ENCODE results near the gene MMRN2.
"Not testable (repeated sequence)": the region's sequence is repeated elsewhere in the genome, so short reads cannot be mapped to it uniquely, and the experiment has no call there.

The MMRN2 gene

GRCh38 chr10:86981716-86982115 is 24.3 kb upstream of the MMRN2 start:
- H3K27ac ChIP-seq = no peak overlapping the region

GRCh38 chr10:86981020-86981419 is 23.6 kb upstream of the MMRN2 start:
- not testable (repeated sequence) for H3K27ac ChIP-seq

More at GRCh38 chr10:86981716-86982115, 24.3 kb upstream of the MMRN2 start:
- TF ChIP-seq CTCF (IDR thresholded peaks at IDR 0.05) (no peak), ZFX (IDR thresholded peaks at IDR 0.05; ENCODE audit: borderline replicate concordance) (no peak)

GRCh38 chr10:86979977-86980448 is 22.6 kb upstream of the MMRN2 start:
- no peak for TF ChIP-seq ZFX (IDR thresholded peaks at IDR 0.05; ENCODE audit: borderline replicate concordance)
- no peak for TF ChIP-seq CTCF (IDR thresholded peaks at IDR 0.05)
- no peak overlapping the region for H3K27ac ChIP-seq

- TF ChIP-seq CTCF (IDR thresholded peaks at IDR 0.05) = no peak
- TF ChIP-seq ZFX (IDR thresholded peaks at IDR 0.05; ENCODE audit: borderline replicate concordance) = no peak
- H3K27ac ChIP-seq = no peak overlapping the region
Measured at GRCh38 chr10:86979296-86979818, 21.9 kb upstream of the MMRN2 start.

- H3K27ac ChIP-seq = not testable (repeated sequence)
Measured at GRCh38 chr10:86978457-86978856, 21.0 kb upstream of the MMRN2 start.

- no peak overlapping the region for H3K27ac ChIP-seq
- TF ChIP-seq ZFX (IDR thresholded peaks at IDR 0.05; ENCODE audit: borderline replicate concordance) = no peak
- no peak for TF ChIP-seq CTCF (IDR thresholded peaks at IDR 0.05)
Measured at GRCh38 chr10:86976362-86977056, 19.1 kb upstream of the MMRN2 start.

- TF ChIP-seq CTCF (IDR thresholded peaks at IDR 0.05) (no peak), ZFX (IDR thresholded peaks at IDR 0.05; ENCODE audit: borderline replicate concordance) (no peak)
- no peak overlapping the region for H3K27ac ChIP-seq
Measured at GRCh38 chr10:86974484-86974883, 17.1 kb upstream of the MMRN2 start.

- TF ChIP-seq ZFX (IDR thresholded peaks at IDR 0.05; ENCODE audit: borderline replicate concordance) (no peak), CTCF (IDR thresholded peaks at IDR 0.05) (no peak)
- no peak overlapping the region for H3K27ac ChIP-seq
Measured at GRCh38 chr10:86972613-86973380, 15.4 kb upstream of the MMRN2 start.
